NCI-H446 (cell line): ENCODE measurements around the gene RPS2.
"Not testable (repeated sequence)": the region's sequence is repeated elsewhere in the genome, so short reads cannot be mapped to it uniquely, and the experiment has no call there.

ENCODE experiments used
- DNase-seq, 2 experiments: peaks; one replicate each; lab custom pipeline; 2025; lab: John Stamatoyannopoulos, UW

The RPS2 gene

DNA sequence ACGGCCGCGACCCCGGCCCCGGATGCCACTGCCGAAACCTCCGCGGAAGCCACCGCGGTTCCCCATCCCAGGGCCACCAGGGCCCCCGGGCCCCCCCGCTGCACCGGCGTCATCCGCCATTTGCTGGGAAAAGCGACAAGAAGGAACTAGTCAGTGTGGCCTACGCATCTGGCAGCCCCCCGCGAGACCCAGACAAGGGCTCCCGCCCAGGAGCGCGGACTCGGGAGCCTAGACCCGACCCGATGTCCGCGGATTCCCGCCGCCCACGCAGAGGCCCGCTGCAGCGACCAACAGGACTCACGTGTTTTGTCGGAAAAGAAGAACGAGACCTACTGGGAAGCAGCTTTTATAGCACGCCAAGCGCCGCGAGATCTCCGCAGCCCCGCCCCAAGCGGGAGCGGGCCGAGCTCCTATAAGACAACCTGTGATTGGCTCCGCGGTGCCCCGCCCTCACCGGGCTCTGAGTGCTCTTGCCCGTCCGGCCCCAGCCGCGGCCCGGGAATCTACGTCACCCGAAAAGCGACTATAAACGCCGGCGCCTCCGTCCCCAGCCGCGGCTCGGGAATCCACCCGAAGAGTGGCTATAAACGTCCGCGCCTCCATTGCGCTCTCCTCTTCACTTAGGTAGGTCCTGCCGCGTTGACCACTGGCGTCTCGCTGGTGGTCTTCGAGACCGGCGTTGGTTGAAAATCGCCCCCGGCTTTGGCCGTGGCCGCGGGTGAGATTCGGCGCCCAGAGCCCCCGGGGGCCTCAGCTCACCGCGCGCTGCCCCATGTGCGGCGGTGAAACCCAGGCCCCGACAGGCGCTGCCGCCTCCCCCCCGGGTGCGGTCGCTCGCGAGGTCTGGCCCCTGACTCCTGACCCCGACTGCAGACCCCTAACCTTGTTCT is at the start of gene RPS2:
RPS2 (minus strand) TSS at position 321 of the 890 bp plus-strand sequence; CDS start at position 120, 201 bp downstream.
- DNase-seq, result peak; percentile 93 to 99

DNA sequence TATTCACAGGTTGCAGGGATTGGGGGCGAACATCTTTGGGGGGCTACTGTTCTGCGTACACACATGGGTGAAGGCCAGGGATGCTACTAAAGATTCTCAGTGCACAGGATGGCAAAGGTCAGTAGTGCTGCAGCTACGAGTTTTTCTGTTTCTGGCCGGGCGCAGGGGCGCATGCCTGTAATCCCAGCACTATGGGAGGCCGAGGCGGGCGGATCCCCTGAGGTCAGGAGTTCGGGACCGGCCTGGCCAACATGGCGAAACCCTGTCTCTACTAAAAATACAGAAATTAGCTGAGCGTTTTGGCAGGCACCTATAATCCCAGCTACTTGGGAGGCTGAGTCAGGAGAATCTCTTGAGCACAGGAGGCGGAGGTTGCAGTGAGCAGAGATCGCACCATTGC is 48.9 kb upstream of the RPS2 start:
- DNase-seq, result no peak

- not testable (repeated sequence) for DNase-seq
Measured at GRCh38 chr16:2011726-2012125, 47.1 kb upstream of the RPS2 start.

- peak; percentile 60 to 89 for DNase-seq
Measured at GRCh38 chr16:2009791-2010510, 45.3 kb upstream of the RPS2 start, which contains the start of gene ZNF598. Gene ZNF598, minus strand, starts transcription at chr16:2009821.

DNA sequence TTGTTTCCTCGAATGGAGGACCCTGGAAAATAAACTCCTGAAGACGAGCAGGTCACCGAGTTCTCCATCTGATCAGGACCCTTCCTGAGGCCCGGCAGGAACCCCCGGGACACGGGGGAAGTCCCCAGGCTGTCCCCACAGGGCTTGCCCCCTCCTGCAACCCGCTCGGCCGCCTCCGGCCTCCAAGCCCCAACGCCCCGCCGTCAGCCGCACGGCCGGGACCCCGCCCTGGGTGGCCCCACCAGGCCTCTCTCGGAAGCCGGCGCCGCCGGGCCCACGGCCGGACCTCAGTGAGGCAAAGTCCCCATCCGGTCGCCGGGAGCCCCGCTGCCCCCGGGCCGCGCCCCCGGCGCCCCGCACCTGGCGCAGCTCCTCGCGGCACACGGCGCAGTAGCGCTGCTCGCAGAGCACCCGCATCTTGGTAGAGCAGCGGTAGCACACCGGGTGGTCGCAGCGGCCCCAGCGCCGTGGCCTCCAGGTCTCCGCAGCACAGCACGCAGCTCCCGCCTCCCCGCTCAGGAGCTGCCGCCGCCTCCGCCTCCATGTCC is 44.6 kb upstream of the RPS2 start:
- no peak for DNase-seq

GRCh38 chr16:2008631-2009163 is 44.1 kb upstream of the RPS2 start:
- no peak for DNase-seq

- DNase-seq, result no peak
Measured at GRCh38 chr16:2008009-2008526, 43.4 kb upstream of the RPS2 start.

GRCh38 chr16:2007081-2007836 is 42.6 kb upstream of the RPS2 start:
- no peak for DNase-seq

DNA sequence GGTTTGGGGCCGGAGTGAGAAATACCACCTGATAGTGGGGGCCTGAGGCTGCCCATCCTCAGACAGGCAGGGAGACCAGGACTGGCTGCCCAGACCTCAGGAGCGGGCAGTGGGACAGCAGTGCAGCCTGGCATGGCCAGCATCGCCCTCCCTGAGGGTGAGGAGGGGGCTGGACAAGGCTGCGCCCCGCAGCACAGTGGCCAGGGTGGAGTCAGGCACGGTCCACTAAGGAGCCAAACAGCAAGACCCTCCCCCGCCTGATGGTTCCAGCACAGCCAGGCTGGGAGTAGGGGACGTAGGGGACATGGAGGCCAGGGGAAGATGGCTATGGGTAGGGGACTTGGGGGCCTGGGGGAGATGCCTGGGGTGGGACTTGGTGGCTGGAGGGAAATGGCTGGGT is 41.7 kb upstream of the RPS2 start:
- DNase-seq, result no peak

- peak in 1 of 2 experiments; percentile 57 for DNase-seq
Measured at GRCh38 chr16:2005646-2006045, 41.0 kb upstream of the RPS2 start.

DNA sequence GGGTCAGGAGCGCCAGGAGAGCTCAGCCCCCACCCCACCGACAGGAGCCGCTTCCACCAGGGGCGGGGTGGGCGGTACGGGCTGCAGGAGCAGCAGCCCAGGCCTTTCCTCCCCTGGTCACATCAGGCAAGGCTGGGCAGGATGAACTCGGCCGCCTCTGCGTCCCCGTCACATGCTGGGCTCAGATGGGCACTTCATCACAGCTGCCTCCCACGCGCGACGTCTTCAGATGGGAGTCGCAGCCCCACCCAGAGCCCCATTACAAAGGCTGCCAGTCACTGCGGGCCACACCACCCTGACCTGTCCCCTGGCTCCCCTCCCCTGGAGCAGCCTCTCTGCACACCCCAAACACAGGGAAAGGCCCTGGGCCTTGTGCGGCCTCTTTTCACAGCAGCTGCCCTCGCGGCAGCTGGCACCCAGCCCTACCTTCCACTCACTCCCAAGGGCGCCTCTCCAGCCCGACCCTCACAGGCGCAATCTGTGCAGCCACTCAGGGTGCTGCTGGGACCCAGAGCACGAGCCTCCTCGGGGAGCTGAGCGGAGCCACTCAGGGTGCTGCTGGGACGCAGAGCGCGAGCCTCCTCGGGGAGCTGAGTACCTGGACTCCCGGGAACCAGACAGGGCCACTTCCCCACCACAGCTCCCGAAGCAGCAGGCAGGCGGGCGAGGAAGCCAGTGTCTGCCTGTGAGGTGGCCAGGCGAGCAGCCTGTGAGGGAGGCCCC is 40.3 kb upstream of the RPS2 start:
- no peak for DNase-seq

GRCh38 chr16:2003827-2004641 is 39.4 kb upstream of the RPS2 start:
- peak; percentile 88 to 95 for DNase-seq

DNA sequence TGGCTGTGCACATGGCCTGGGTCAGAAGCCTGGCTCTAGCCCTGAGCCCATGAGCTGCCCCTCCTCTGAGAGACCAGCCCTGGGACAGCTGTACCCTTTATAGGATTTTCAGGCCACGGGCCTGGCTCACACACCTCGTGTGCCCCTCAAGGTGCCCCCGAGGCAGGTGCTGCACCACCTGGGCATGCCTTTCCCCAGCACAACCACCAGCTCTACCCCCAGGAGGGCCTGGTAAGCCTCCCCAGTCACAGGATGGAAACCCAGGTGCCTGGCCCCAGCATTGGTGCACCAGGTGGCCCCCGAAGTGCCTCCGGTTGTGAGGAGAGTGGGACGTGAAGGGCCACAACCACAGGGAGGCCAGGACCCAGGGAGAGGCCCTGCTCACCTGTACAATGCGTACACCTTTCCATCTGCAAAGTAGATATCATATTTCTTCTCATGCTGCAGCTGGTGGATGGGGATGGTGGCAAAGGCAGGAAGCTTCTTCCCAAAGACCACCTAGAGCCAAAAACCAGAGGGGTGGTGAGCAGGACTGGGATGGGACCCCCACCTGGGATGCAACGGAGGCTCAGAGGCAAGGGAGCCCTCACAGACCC is 38.7 kb upstream of the RPS2 start:
- DNase-seq, result no peak

DNA sequence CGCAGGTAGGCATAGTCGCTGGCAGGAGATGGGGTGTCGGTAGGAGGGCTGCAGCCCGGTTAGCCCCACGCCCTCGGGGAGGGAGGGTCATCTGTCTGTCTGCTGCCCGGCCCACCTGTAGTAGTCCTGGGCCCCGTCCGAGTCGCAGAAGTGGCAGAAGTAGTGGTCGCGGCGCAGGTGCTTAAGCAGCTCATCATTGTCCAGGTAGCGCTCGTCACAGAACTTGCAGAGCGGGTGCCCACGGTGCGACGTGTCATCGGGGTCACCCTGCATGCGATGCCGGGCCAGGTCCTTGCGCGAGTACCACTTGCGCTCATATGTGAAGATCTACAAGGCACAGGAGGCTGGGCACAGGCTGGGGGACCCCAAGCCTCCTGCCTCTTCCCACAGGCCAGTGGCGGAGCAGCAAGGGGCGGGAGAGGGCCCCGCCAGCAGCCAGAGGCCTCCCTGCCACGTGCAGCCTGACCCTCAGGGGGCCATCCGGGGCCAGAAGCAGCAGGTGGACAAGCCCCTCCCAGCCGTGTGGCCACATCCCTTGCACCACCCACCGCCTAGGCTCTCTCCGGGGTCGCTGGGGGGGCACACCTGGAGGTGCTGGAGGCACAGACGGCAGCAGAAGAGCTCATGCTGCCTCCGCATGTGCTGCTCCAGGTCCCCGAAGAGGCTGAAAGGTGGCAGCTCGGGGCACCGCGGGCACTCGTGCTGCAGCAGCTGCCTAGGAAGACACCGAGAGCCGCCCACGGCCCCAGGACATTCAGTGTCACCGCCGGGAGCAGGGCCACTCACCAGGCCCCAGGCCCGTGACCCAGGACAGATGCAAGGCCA is 38.0 kb upstream of the RPS2 start:
- no peak for DNase-seq

GRCh38 chr16:2001456-2002355 is 37.1 kb upstream of the RPS2 start:
- DNase-seq, result no peak

GRCh38 chr16:2001035-2001434 is 36.4 kb upstream of the RPS2 start:
- no peak for DNase-seq

- DNase-seq, result no peak
Measured at GRCh38 chr16:1999866-2000514, 35.4 kb upstream of the RPS2 start.
